Hepatocyte (in vitro differentiated cells): Measurements from ENCODE around the gene FRMD3.

ENCODE experiments used
- EZH2phosphoT487 ChIP-seq: fragments of 200-600 bp; sonication (generic); IDR thresholded peaks from one replicate; pipeline ENCODE4 v1.6.1; 2018; ENCODE audit warnings: antibody characterized with exemption, mild to moderate bottlenecking, low read depth, moderate library complexity; ENCODE audit not compliant: unreplicated experiment, severe bottlenecking
- TF ChIP-seq, protein P1 (sequence below): fragments of 200-600 bp; sonication (generic); IDR thresholded peaks from 2 replicates; pipeline ENCODE4 v1.5.1; 2016; ENCODE audit warnings: antibody characterized with exemption, mild to moderate bottlenecking; ENCODE audit not compliant: poor library complexity

- TF ChIP-seq, protein P1, sequence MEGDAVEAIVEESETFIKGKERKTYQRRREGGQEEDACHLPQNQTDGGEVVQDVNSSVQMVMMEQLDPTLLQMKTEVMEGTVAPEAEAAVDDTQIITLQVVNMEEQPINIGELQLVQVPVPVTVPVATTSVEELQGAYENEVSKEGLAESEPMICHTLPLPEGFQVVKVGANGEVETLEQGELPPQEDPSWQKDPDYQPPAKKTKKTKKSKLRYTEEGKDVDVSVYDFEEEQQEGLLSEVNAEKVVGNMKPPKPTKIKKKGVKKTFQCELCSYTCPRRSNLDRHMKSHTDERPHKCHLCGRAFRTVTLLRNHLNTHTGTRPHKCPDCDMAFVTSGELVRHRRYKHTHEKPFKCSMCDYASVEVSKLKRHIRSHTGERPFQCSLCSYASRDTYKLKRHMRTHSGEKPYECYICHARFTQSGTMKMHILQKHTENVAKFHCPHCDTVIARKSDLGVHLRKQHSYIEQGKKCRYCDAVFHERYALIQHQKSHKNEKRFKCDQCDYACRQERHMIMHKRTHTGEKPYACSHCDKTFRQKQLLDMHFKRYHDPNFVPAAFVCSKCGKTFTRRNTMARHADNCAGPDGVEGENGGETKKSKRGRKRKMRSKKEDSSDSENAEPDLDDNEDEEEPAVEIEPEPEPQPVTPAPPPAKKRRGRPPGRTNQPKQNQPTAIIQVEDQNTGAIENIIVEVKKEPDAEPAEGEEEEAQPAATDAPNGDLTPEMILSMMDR: no peak
- no peak for TF ChIP-seq EZH2phosphoT487
These were observed 253.5 kb downstream of the FRMD3 start for GRCh38 chr9:83284746-83285145.
